HL-60 (cell line): Measurements from ENCODE around the gene GMDS.

Experiments used
- CTCF ChIP-seq: IDR thresholded peaks from one replicate; pipeline ENCODE4 v1.5.1; 2011; ENCODE audit warnings: low read length, control low read depth, inconsistent platforms; ENCODE audit not compliant: insufficient read depth
- POLR2AphosphoS5 ChIP-seq: IDR thresholded peaks from 2 replicates; pipeline ENCODE4 v1.6.1; 2012; ENCODE audit warnings: low read depth
- TF ChIP-seq, protein P1 (sequence below): IDR thresholded peaks from 2 replicates; pipeline ENCODE4 v1.6.1; 2012; ENCODE audit warnings: low read depth; ENCODE audit not compliant: insufficient replicate concordance

DNA sequence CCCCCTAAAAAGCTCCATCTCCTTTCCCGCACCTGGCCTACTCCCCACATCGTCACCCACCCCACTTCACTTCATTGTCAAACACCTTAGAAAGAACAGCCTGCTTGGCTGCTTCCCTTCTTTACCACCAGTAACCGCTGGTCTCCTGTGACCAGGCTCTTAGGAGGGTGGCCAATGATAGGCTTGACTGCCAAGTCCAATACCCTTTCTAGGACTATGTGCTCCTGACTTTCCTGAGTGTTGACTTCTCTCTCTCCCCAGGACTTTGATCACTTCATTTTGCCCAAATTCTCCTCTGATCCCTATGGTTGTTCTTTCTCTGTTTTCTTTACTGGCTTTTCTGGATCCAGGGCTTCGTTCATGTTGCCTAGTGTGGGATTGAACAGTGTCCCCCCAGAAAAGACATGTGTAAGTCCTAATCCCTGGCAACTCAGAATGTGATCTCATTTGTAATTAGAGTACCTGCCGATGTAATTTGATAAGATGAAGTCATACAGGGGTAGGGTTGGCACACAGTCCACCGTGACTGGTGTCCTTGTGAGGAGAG, 254.0 kb downstream of the GMDS start:
- TF ChIP-seq CTCF (no peak), POLR2AphosphoS5 (no peak)
- TF ChIP-seq, protein P1, sequence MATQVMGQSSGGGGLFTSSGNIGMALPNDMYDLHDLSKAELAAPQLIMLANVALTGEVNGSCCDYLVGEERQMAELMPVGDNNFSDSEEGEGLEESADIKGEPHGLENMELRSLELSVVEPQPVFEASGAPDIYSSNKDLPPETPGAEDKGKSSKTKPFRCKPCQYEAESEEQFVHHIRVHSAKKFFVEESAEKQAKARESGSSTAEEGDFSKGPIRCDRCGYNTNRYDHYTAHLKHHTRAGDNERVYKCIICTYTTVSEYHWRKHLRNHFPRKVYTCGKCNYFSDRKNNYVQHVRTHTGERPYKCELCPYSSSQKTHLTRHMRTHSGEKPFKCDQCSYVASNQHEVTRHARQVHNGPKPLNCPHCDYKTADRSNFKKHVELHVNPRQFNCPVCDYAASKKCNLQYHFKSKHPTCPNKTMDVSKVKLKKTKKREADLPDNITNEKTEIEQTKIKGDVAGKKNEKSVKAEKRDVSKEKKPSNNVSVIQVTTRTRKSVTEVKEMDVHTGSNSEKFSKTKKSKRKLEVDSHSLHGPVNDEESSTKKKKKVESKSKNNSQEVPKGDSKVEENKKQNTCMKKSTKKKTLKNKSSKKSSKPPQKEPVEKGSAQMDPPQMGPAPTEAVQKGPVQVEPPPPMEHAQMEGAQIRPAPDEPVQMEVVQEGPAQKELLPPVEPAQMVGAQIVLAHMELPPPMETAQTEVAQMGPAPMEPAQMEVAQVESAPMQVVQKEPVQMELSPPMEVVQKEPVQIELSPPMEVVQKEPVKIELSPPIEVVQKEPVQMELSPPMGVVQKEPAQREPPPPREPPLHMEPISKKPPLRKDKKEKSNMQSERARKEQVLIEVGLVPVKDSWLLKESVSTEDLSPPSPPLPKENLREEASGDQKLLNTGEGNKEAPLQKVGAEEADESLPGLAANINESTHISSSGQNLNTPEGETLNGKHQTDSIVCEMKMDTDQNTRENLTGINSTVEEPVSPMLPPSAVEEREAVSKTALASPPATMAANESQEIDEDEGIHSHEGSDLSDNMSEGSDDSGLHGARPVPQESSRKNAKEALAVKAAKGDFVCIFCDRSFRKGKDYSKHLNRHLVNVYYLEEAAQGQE: no peak
